ENCODE measurements around the gene ZNF541. TPM values are rescaled to one million over a fixed set of nuclear protein-coding genes. Genes with fewer than 3 reads are reported as not detected.
"Not testable (repeated sequence)": the region's sequence is repeated elsewhere in the genome, so short reads cannot be mapped to it uniquely, and the experiment has no call there.

ZNF541 gene
- total and polyA plus RNA-seq, 2 experiments from 2014 or later = 0.26 to 0.42 TPM

GRCh38 chr19:47599671-47600245 is 26.8 kb upstream of the ZNF541 start:
- H3K4me1 Mint-ChIP-seq = peaks cover 17% of the 10 kb centered on the region; the same call in 2 of the 3 replicates
- Histone ChIP-seq H3K4me1 (ENCODE audit: insufficient read depth) (peaks cover 12% of the 10 kb centered on the region; the same call in 1 of the 2 replicates), H3K4me2 (peak overlapping the region; percentile 5), H3K4me3 (peak overlapping the region; percentile 63), H3K27ac (ENCODE audit: low read depth) (peak overlapping the region; percentile 68), H3F3A (replicated peaks; ENCODE audit: low read depth) (peaks cover 22% of the 10 kb centered on the region)
- H3K9me3 Mint-ChIP-seq; H3K36me3 Mint-ChIP-seq (ENCODE audit: low read depth); H2AFZ ChIP-seq; H3K27me3 ChIP-seq (ENCODE audit: insufficient read depth); H3K36me3 ChIP-seq (ENCODE audit: insufficient read depth); H3K79me2 ChIP-seq (replicated peaks; ENCODE audit: insufficient read depth); H4K20me1 ChIP-seq (replicated peaks; ENCODE audit: insufficient read depth); H3K9me2 ChIP-seq (ENCODE audit: insufficient read depth): not testable (repeated sequence)
- peak overlapping the region; percentile 71 for H3K4me3 Mint-ChIP-seq
- peaks cover 12% of the 10 kb centered on the region for H3K27me3 Mint-ChIP-seq (ENCODE audit: insufficient read depth, low read depth, poor library complexity)
- peak; percentile 73 for DNase-seq (ENCODE audit: low spot score)
- peak; percentile 17 for ATAC-seq
- peak overlapping the region; percentile 97 for H3K27ac Mint-ChIP-seq

- Mint-ChIP-seq H3K36me3 (ENCODE audit: low read depth) (no peaks in the 10 kb centered on the region), H3K4me3 (peak overlapping the region; percentile 71), H3K9me3 (no peaks in the 10 kb centered on the region; the same call in 2 of the 3 replicates), H3K27me3 (ENCODE audit: insufficient read depth, low read depth, poor library complexity) (peaks cover 11% of the 10 kb centered on the region), H3K27ac (peak overlapping the region; percentile 97), H3K4me1 (peaks cover 17% of the 10 kb centered on the region; the same call in 2 of the 3 replicates)
- peaks cover 22% of the 10 kb centered on the region for H3F3A ChIP-seq (replicated peaks; ENCODE audit: low read depth)
- no peaks in the 10 kb centered on the region for H4K20me1 ChIP-seq (replicated peaks; ENCODE audit: insufficient read depth)
- no peaks in the 10 kb centered on the region for H3K9me2 ChIP-seq (ENCODE audit: insufficient read depth)
- ATAC-seq = peak; percentile 19
- H3K4me1 ChIP-seq (ENCODE audit: insufficient read depth) = peaks cover 12% of the 10 kb centered on the region; the same call in 1 of the 2 replicates
- no peaks in the 10 kb centered on the region for H3K36me3 ChIP-seq (ENCODE audit: insufficient read depth)
- no peaks in the 10 kb centered on the region for H3K79me2 ChIP-seq (replicated peaks; ENCODE audit: insufficient read depth)
- peak; percentile 97 for DNase-seq (ENCODE audit: low spot score)
- peak overlapping the region; percentile 63 for H3K4me3 ChIP-seq
- no peaks in the 10 kb centered on the region for H3K27me3 ChIP-seq (ENCODE audit: insufficient read depth)
- H3K4me2 ChIP-seq = peak overlapping the region; percentile 58
- TF ChIP-seq POLR2AphosphoS5 (IDR thresholded peaks at IDR 0.05; ENCODE audit: low read depth) (0 out of 2 replicates have a peak, but pooled peaks have one; percentile 23), NANOG (IDR thresholded peaks at IDR 0.05; ENCODE audit: borderline replicate concordance) (no peak; the same call in 1 of the 2 replicates), ZNF114 (CRISPR knock-in tag; IDR thresholded peaks at IDR 0.05) (no peak), EZH2 (IDR thresholded peaks at IDR 0.05; ENCODE audit: low read depth, unreplicated experiment) (no peak), CREB1 (CRISPR knock-in tag; IDR thresholded peaks at IDR 0.05; ENCODE audit: low read depth) (0 out of 2 replicates have a peak, but pooled peaks have one; percentile 22)
- TF ChIP-seq, protein P1, sequence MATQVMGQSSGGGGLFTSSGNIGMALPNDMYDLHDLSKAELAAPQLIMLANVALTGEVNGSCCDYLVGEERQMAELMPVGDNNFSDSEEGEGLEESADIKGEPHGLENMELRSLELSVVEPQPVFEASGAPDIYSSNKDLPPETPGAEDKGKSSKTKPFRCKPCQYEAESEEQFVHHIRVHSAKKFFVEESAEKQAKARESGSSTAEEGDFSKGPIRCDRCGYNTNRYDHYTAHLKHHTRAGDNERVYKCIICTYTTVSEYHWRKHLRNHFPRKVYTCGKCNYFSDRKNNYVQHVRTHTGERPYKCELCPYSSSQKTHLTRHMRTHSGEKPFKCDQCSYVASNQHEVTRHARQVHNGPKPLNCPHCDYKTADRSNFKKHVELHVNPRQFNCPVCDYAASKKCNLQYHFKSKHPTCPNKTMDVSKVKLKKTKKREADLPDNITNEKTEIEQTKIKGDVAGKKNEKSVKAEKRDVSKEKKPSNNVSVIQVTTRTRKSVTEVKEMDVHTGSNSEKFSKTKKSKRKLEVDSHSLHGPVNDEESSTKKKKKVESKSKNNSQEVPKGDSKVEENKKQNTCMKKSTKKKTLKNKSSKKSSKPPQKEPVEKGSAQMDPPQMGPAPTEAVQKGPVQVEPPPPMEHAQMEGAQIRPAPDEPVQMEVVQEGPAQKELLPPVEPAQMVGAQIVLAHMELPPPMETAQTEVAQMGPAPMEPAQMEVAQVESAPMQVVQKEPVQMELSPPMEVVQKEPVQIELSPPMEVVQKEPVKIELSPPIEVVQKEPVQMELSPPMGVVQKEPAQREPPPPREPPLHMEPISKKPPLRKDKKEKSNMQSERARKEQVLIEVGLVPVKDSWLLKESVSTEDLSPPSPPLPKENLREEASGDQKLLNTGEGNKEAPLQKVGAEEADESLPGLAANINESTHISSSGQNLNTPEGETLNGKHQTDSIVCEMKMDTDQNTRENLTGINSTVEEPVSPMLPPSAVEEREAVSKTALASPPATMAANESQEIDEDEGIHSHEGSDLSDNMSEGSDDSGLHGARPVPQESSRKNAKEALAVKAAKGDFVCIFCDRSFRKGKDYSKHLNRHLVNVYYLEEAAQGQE (IDR thresholded peaks at IDR 0.05; ENCODE audit: unreplicated experiment) = no peak
- TF ChIP-seq, protein P2, sequence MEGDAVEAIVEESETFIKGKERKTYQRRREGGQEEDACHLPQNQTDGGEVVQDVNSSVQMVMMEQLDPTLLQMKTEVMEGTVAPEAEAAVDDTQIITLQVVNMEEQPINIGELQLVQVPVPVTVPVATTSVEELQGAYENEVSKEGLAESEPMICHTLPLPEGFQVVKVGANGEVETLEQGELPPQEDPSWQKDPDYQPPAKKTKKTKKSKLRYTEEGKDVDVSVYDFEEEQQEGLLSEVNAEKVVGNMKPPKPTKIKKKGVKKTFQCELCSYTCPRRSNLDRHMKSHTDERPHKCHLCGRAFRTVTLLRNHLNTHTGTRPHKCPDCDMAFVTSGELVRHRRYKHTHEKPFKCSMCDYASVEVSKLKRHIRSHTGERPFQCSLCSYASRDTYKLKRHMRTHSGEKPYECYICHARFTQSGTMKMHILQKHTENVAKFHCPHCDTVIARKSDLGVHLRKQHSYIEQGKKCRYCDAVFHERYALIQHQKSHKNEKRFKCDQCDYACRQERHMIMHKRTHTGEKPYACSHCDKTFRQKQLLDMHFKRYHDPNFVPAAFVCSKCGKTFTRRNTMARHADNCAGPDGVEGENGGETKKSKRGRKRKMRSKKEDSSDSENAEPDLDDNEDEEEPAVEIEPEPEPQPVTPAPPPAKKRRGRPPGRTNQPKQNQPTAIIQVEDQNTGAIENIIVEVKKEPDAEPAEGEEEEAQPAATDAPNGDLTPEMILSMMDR (conservative IDR thresholded peaks at IDR 0.05; ENCODE audit: low read depth in 2 of 2) = no peak
- TF ChIP-seq, protein P3, sequence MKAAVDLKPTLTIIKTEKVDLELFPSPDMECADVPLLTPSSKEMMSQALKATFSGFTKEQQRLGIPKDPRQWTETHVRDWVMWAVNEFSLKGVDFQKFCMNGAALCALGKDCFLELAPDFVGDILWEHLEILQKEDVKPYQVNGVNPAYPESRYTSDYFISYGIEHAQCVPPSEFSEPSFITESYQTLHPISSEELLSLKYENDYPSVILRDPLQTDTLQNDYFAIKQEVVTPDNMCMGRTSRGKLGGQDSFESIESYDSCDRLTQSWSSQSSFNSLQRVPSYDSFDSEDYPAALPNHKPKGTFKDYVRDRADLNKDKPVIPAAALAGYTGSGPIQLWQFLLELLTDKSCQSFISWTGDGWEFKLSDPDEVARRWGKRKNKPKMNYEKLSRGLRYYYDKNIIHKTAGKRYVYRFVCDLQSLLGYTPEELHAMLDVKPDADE (IDR thresholded peaks at IDR 0.05) = peak; percentile 17; the same call in 1 of the 2 replicates
- H3K27ac ChIP-seq (ENCODE audit: low read depth) = peak overlapping the region; percentile 96
- H2AFZ ChIP-seq = no peak overlapping the region
These were observed 25.7 kb upstream of the ZNF541 start for GRCh38 chr19:47598407-47599349.

Measured in GM23338 (cell line).